Loucy (cell line): ENCODE results near the gene NIPAL3.

ENCODE experiments used
- EZH2phosphoT487 ChIP-seq: fragments of 200-600 bp; IDR thresholded peaks from 2 replicates; pipeline ENCODE4 v1.6.1; 2018; ENCODE audit warnings: antibody characterized with exemption, mild to moderate bottlenecking, moderate library complexity, borderline replicate concordance
- TF ChIP-seq, protein P1 (sequence below): fragments of 200-600 bp; sonication (generic); conservative IDR thresholded peaks from 2 replicates; pipeline ENCODE4 v1.5.1; 2014; ENCODE audit warnings: mild to moderate bottlenecking, antibody characterized with exemption, low read length

DNA sequence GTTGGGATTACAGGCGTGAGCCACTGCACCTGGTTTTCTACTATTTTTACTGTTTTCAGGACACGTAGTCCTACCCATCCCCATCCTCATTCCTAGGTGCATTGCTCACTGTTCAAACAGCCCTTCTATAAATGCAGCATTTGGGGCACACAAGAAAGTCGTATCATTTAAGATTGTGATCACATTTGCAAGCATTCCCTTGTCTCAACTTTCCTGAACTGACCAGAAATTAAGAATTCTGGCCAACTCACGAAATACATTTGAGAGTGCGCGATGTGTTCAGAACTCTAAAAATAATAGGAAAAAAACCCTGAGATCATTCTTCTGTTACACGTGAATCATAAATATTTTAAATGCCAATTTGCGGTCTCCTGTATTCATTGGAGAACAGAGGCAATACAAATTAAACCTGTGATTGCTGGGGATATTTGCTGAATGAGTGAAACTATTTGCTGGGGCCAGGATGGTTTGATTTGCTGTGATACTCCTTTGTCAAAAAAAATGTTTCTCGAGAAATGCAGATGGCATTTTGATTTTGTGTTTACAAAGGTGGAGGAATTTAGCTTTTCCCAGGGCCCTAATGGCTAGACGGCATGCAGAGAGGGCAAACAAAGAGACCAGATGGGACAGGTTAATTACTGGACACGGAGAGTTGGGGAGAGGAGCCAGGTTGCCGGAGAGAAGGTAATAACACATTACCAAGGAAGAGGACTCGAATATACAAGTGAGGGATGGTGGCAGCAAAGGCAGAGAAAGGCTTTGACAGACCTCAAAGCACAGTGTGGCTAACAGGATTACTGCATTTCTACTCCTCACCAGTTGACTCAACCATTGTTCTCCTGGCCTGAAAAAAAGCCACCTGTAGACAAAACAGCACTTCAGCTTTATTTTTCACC lies 40.5 kb upstream of the NIPAL3 start:
- TF ChIP-seq, protein P1, sequence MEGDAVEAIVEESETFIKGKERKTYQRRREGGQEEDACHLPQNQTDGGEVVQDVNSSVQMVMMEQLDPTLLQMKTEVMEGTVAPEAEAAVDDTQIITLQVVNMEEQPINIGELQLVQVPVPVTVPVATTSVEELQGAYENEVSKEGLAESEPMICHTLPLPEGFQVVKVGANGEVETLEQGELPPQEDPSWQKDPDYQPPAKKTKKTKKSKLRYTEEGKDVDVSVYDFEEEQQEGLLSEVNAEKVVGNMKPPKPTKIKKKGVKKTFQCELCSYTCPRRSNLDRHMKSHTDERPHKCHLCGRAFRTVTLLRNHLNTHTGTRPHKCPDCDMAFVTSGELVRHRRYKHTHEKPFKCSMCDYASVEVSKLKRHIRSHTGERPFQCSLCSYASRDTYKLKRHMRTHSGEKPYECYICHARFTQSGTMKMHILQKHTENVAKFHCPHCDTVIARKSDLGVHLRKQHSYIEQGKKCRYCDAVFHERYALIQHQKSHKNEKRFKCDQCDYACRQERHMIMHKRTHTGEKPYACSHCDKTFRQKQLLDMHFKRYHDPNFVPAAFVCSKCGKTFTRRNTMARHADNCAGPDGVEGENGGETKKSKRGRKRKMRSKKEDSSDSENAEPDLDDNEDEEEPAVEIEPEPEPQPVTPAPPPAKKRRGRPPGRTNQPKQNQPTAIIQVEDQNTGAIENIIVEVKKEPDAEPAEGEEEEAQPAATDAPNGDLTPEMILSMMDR: no peak
- TF ChIP-seq EZH2phosphoT487: no peak
